Heart left ventricle (tissue), 16 donors: ENCODE results near the gene PNLIPRP3. TPM values are rescaled to one million over a fixed set of nuclear protein-coding genes. Genes with fewer than 3 reads are reported as not detected.

Experiments
- ATAC-seq, 4 donors: fragments of 200-7000 bp; cut with Tn5 transposase; one replicate each; pipeline ENCODE4 v1.9.1; 2020 to 2022; ENCODE audit warnings: moderate library complexity in 4 of 4, mild to moderate bottlenecking in 3 of 4, moderate number of reproducible peaks in 1 of 4
- DNase-seq, 5 donors: peaks; one replicate each; pipeline ENCODE4 v3.0.0-alpha.2; 2020
- H3K27ac ChIP-seq, 12 donors: fragments of 200-600 bp; sonication (generic) in 4 of 12; one replicate each; pipeline versions ENCODE4 v1.5.0 to v1.8.0; 2016 to 2022; ENCODE audit warnings: mild to moderate bottlenecking in 2 of 12
- H3K27me3 ChIP-seq, 9 donors: fragments of 200-600 bp; sonication (generic) in 2 of 9; one replicate each; pipeline versions ENCODE4 v1.5.1 to v1.8.0; 2016 to 2022; ENCODE audit warnings: mild to moderate bottlenecking in 3 of 9
- H3K36me3 ChIP-seq, 9 donors: fragments of 200-600 bp; sonication (generic) in 2 of 9; one replicate each; pipeline versions ENCODE4 v1.5.0 to v1.8.0; 2018 to 2022; ENCODE audit warnings: mild to moderate bottlenecking in 2 of 9
- H3K4me1 ChIP-seq, 12 donors: fragments of 200-600 bp; sonication (generic) in 4 of 12; one replicate each; pipeline versions ENCODE4 v1.5.0 to v1.8.0; 2016 to 2022; ENCODE audit warnings: mild to moderate bottlenecking in 3 of 12
- H3K4me3 ChIP-seq, 12 donors: fragments of 200-600 bp; sonication (generic) in 4 of 12; one replicate each; pipeline versions ENCODE4 v1.5.0 to v1.8.0; 2017 to 2022; ENCODE audit warnings: mild to moderate bottlenecking in 9 of 12, moderate library complexity in 4 of 12
- H3K9me3 ChIP-seq, 12 donors: fragments of 200-600 bp; sonication (generic) in 4 of 12; one replicate each; pipeline versions ENCODE4 v1.5.0 to v1.8.0; 2016 to 2022; ENCODE audit warnings: mild to moderate bottlenecking in 1 of 12
- POLR2A ChIP-seq, 2 donors: fragments of 450-650 bp; IDR thresholded peaks; one replicate each; pipeline ENCODE4 v1.6.1; 2017; ENCODE audit warnings: antibody characterized with exemption in 2 of 2, mild to moderate bottlenecking in 2 of 2, moderate library complexity in 2 of 2
- WGBS, 4 donors: extraction: QIAGEN DNeasy Blood & Tissue Kit in 2 of 4; methylation state at CpG; one replicate each; pipeline versions ENCODE4 v1.1.5 to v1.1.7; 2013 to 2018; 5-methylcytosine and 5-hydroxymethylcytosine counted together
- intact Hi-C, 10 donors: fragments of 100-400 bp; cut with DNase I; formaldehyde crosslinking; loops; one replicate each; pipeline versions ENCODE4 v1.11.1 to v1.14.2; 2022
- polyA plus RNA-seq, 2 donors: library from polyadenylated mRNA; stranded (reverse); fragments of 200-250 nt; gene quantifications; one replicate each; pipeline ENCODE4 v1.2.3, GENCODE V29; 2013
- total RNA-seq, 9 donors: library from RNA; depleted of rRNA in 2 of 9; stranded (reverse); fragments of >200 nt in 2 of 9; fragmentation: NEBNext Ultra II Directional in 3 of 9; extraction: Animal tissue kit (Norgen Biotek cat#: 25700) in 3 of 9; gene quantifications; one replicate each; pipeline versions ENCODE4 v1.1.0 to v1.2.4, GENCODE V29; 2016 to 2023
- TF ChIP-seq, protein P1 (sequence below), 12 donors: fragments of 200-600 bp; sonication (generic) in 4 of 12; IDR thresholded peaks; one replicate each; pipeline versions ENCODE4 v1.5.0 to v1.8.0; 2018 to 2022; ENCODE audit warnings: antibody characterized with exemption in 12 of 12, mild to moderate bottlenecking in 5 of 12
- donor health status: ischemic (EF 13 %, LVEDD 7.1; RV severe dilation, severe dysfunction).
- donor health status: healthy with polysubstance abuse.
- donor health status: DM: no; HTN: yes; CAD: no.
- donor health status: DM: no; HTN: no; CAD: no.
- donor health status: ischemic (EF 25% LVEDD 6.9; RV normal size, moderate dysfunction).
- donor health status: ischemic (EF 25% LVEDD 5.7; RV mildly dilated, moderate dysfunction).
- donor health status: healthy.
- donor health status: DM: yes; HTN: yes; CAD: no.
- donor health status: ischemic (EF 35%, LVEDD 5.7; RV mildly dilated, moderate dysfunction).
- donor health status: nonischemic (EF 11% LVEDD 7.7; RV severe dilation, severe dysfunction).
- donor health status: DM: yes; HTN: yes; CAD: no.
- donor health status: PGD.
- donor health status: ischemic (EF 29% LVEDD 5.4; RV normal size, mild dysfunction).
- donor health status: nonischemic (EF 23%, LVEDD 6.1; RV moderate dilation, normal function).

PNLIPRP3 gene
- total and polyA plus RNA-seq, 11 donors, result not detected

DNA sequence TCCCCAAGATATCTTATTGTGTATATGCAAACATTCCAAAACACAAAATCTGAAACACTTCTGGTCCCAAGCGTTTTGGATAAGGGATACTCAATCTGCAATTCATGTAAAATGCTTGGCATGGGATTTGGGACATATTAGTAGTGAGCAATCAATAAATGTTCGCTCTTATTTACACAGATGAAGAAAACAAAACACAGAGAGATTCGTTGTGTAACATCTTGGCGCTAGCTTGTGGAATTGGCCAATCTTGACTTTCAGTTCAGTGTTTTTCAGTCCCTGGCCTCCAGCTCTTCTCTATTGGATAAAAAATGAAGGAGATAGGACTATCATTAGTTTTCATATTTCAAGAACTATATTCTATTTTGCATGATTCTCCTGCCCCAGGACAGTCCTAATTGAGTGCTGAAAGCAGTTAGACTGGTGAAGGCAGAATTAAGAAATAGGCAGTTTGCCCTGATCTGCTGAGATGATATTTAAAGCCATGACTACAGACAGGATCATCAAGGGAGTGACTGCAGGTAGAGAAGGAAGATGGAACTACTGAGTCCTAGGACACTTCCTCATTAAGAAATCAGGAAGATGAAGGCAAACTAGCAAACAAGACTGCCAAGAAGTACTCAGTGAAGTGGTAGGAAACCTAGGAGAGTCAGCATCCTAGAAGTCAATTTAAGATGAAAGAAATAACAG is 1.8 kb downstream of the PNLIPRP3 start:
- Histone ChIP-seq H3K9me3 (no peaks in the 10 kb centered on the region), H3K4me1 (no peaks in the 10 kb centered on the region), H3K4me3 (no peak overlapping the region), H3K36me3 (no peaks in the 10 kb centered on the region), H3K27me3 (peaks cover 0 to 5% (median 0%) of the 10 kb centered on the region in 9 donors), H3K27ac (no peak overlapping the region)
- intact Hi-C loops, result no loop called here
- DNase-seq (no peak), ATAC-seq (no peak)
- 69 to 76% (median 74%) methylated on average over 4 of the region's 4 CpGs for WGBS, 4 donors
- TF ChIP-seq POLR2A (IDR thresholded peaks at IDR 0.05), result no peak
- TF ChIP-seq, protein P1, sequence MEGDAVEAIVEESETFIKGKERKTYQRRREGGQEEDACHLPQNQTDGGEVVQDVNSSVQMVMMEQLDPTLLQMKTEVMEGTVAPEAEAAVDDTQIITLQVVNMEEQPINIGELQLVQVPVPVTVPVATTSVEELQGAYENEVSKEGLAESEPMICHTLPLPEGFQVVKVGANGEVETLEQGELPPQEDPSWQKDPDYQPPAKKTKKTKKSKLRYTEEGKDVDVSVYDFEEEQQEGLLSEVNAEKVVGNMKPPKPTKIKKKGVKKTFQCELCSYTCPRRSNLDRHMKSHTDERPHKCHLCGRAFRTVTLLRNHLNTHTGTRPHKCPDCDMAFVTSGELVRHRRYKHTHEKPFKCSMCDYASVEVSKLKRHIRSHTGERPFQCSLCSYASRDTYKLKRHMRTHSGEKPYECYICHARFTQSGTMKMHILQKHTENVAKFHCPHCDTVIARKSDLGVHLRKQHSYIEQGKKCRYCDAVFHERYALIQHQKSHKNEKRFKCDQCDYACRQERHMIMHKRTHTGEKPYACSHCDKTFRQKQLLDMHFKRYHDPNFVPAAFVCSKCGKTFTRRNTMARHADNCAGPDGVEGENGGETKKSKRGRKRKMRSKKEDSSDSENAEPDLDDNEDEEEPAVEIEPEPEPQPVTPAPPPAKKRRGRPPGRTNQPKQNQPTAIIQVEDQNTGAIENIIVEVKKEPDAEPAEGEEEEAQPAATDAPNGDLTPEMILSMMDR (IDR thresholded peaks at IDR 0.05), result no peak

DNA sequence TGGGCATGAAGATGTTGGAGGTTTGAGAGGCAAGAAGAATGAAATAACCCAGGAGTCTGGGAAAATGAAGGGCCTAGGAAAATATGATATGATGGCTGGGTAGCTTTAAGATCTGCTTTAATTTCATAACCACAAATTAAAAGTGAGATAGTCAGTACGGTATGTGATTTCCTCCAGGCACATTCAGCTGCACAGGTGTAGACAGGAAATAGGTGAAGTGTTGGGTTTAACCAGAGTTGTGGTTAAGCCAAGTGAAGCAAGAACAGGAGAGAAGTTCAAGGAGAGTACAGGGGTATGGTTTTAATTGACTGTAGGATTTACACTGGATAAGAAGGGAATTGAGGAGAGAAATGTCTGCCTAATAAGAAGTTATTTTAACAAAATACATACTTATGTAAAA is 2.6 kb downstream of the PNLIPRP3 start:
- intact Hi-C loops, result no loop called here
- H3K36me3 ChIP-seq, result no peaks in the 10 kb centered on the region
- no peak for TF ChIP-seq POLR2A (IDR thresholded peaks at IDR 0.05)
- TF ChIP-seq, protein P1 (IDR thresholded peaks at IDR 0.05), result no peak

DNA sequence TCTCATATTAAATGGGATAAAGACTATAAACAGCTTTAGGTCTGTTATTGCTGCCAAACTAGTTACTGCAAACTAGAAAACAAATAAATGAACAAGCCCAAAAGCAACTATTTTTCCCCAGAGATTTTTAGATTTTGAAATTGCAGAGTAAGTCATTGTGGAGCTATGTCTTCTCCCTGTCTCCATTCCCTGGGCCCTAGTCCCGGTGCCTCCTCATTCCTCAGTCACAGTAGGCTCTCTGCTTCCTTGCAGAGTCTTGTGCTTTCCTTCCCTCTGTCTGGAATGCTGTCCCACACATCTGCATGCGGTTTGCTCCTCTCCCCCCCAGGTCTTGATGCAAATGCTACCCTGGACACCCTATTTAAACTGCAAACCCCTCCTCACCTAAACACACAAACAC is 4.0 kb downstream of the PNLIPRP3 start:
- TF ChIP-seq, protein P1 (IDR thresholded peaks at IDR 0.05), result no peak
- no peak for TF ChIP-seq POLR2A (IDR thresholded peaks at IDR 0.05)

More for the DNA sequence above, 2.6 kb downstream of the PNLIPRP3 start:
- Histone ChIP-seq H3K9me3 (no peaks in the 10 kb centered on the region), H3K4me1 (no peaks in the 10 kb centered on the region), H3K4me3 (no peak overlapping the region), H3K27me3 (peaks cover 0 to 5% (median 0%) of the 10 kb centered on the region in 9 donors), H3K27ac (no peak overlapping the region)
- 67 to 87% (median 78%) methylated on average over 1 of the region's 1 CpG for WGBS, 4 donors
- ATAC-seq, result no peak
- DNase-seq, result no peak

DNA sequence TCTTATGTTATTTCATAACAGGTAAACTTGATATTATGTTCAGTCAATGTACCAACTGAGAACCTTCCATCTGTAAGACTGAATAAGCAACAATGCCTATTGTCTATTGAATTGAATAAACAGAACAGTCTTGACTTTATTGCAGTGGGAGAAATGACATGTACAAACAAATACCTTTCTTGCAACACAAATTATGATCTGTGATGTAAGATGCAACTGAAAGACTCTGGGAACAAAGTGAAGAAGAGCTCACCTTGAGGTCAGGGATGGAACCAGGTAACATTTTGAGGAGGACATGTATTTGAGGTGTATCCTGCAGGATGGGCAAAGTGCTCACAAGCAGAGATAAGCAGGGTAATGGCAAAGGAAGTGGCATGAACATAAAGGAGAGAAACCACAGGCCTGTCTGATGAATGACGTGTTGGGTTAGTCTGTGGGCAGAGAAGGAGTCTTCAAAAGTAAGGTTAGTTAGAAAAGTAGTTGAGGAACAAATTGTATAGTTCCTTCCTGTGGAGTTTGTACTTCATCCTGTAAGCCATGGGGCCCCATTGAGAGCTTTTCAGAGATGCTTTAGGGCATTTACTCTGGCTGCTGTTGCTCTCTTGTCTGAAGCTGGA is 9.5 kb downstream of the PNLIPRP3 start:
- TF ChIP-seq POLR2A (IDR thresholded peaks at IDR 0.05), result no peak
- TF ChIP-seq, protein P1 (IDR thresholded peaks at IDR 0.05), result no peak
- Histone ChIP-seq H3K4me3 (no peak overlapping the region), H3K27ac (no peak overlapping the region), H3K9me3 (no peaks in the 10 kb centered on the region), H3K4me1 (no peaks in the 10 kb centered on the region), H3K36me3 (no peaks in the 10 kb centered on the region), H3K27me3 (no peaks in the 10 kb centered on the region)
- 58 to 79% (median 75%) methylated on average over 1 of the region's 1 CpG for WGBS, 4 donors
- intact Hi-C loops, result no loop called here
- DNase-seq (no peak), ATAC-seq (no peak)

More for the DNA sequence above, 4.0 kb downstream of the PNLIPRP3 start:
- no peak for DNase-seq
- Histone ChIP-seq H3K4me1 (no peaks in the 10 kb centered on the region), H3K27me3 (peaks cover 0 to 5% (median 0%) of the 10 kb centered on the region in 9 donors), H3K27ac (no peak overlapping the region), H3K9me3 (no peaks in the 10 kb centered on the region), H3K36me3 (no peaks in the 10 kb centered on the region), H3K4me3 (no peak overlapping the region)
- intact Hi-C loops, result no loop called here
- WGBS, 4 donors, result 44 to 63% (median 51%) methylated on average over 2 of the region's 2 CpGs
- no peak for ATAC-seq
